NK-92 treated with Interleukin-12 subunit alpha and Interleukin-12 subunit beta, amount 100 ng/mL, for 24 hours (cell line): ENCODE results near the gene BPTF.
"Not testable (repeated sequence)": the region's sequence is repeated elsewhere in the genome, so short reads cannot be mapped to it uniquely, and the experiment has no call there.

Source experiments
- DNase-seq: peaks from one replicate; lab custom pipeline; 2025; lab: John Stamatoyannopoulos, UW

The BPTF gene

GRCh38 chr17:67891481-67892119, 66.3 kb downstream of the BPTF start:
- no peak for DNase-seq

- DNase-seq: no peak
Measured at GRCh38 chr17:67902511-67903231, 77.4 kb downstream of the BPTF start.

- DNase-seq: not testable (repeated sequence)
Measured at GRCh38 chr17:67905298-67905697, 80.0 kb downstream of the BPTF start.

GRCh38 chr17:67910117-67910803, 85.0 kb downstream of the BPTF start:
- not testable (repeated sequence) for DNase-seq

GRCh38 chr17:67911059-67911782, 85.9 kb downstream of the BPTF start:
- DNase-seq: no peak

- DNase-seq: no peak
Measured at GRCh38 chr17:67912088-67912487, 86.8 kb downstream of the BPTF start.

GRCh38 chr17:67912656-67913055, 87.4 kb downstream of the BPTF start:
- no peak for DNase-seq

- no peak for DNase-seq
Measured at GRCh38 chr17:67920212-67920611, 94.9 kb downstream of the BPTF start.

- no peak for DNase-seq
Measured at GRCh38 chr17:67922503-67922902, 97.2 kb downstream of the BPTF start.

- DNase-seq: not testable (repeated sequence)
Measured at GRCh38 chr17:67928842-67929241, 103.5 kb downstream of the BPTF start.

- no peak for DNase-seq
Measured at GRCh38 chr17:67931227-67931626, 105.9 kb downstream of the BPTF start.

GRCh38 chr17:67942810-67943209, 117.5 kb downstream of the BPTF start:
- DNase-seq: no peak

- no peak for DNase-seq
Measured at GRCh38 chr17:67944035-67944434, 118.7 kb downstream of the BPTF start.

GRCh38 chr17:67946513-67946912, 121.2 kb downstream of the BPTF start:
- no peak for DNase-seq

- DNase-seq: no peak
Measured at GRCh38 chr17:67947325-67947813, 122.1 kb downstream of the BPTF start.

- no peak for DNase-seq
Measured at GRCh38 chr17:67950945-67951344, 125.6 kb downstream of the BPTF start.

GRCh38 chr17:67959510-67959909, 134.2 kb downstream of the BPTF start:
- DNase-seq: no peak

GRCh38 chr17:67960276-67960675, 135.0 kb downstream of the BPTF start:
- not testable (repeated sequence) for DNase-seq

- DNase-seq: not testable (repeated sequence)
Measured at GRCh38 chr17:67962156-67962555, 136.9 kb downstream of the BPTF start.

- DNase-seq: peak; percentile 43
Measured at GRCh38 chr17:67963145-67963572, 137.9 kb downstream of the BPTF start.

- DNase-seq: no peak
Measured at GRCh38 chr17:67970783-67971182, 145.5 kb downstream of the BPTF start.

GRCh38 chr17:67974185-67974584, 148.9 kb downstream of the BPTF start:
- no peak for DNase-seq
